HEK293T (cell line): ENCODE data around the gene MINDY1.

ENCODE experiments used
- ELF4 ChIP-seq: fragments of 450-650 bp; IDR thresholded peaks from 2 replicates; pipeline ENCODE4 v1.6.1; 2017; ENCODE audit warnings: antibody characterized with exemption
- FOXM1 ChIP-seq: fragments of 450-650 bp; IDR thresholded peaks from 2 replicates; pipeline ENCODE4 v1.6.1; 2017; ENCODE audit warnings: mild to moderate bottlenecking, borderline replicate concordance
- NFRKB ChIP-seq: fragments of 450-650 bp; IDR thresholded peaks from 2 replicates; pipeline ENCODE4 v1.6.1; 2016; ENCODE audit warnings: mild to moderate bottlenecking, moderate library complexity

GRCh38 chr1:151055581-151055980, 48.9 kb upstream of the MINDY1 start:
- no peak for TF ChIP-seq NFRKB
- no peak for TF ChIP-seq ELF4
- TF ChIP-seq FOXM1 = no peak
